NCI-H524 (cell line): Measurements from ENCODE around the gene PDIA3.
A peak's percentile ranks its signal among the peaks of the same experiment; 100 is the strongest.
"Not testable (repeated sequence)": the region's sequence is repeated elsewhere in the genome, so short reads cannot be mapped to it uniquely, and the experiment has no call there.

Experiments
- DNase-seq, 2 experiments: peaks; one replicate each; lab custom pipeline; 2025; lab: John Stamatoyannopoulos, UW

Gene PDIA3

GRCh38 chr15:43746245-43746902, at the start of gene PDIA3:
Gene PDIA3, plus strand, starts transcription at chr15:43746438. Its CDS starts 102 bp downstream, at chr15:43746540.
- DNase-seq = peak; percentile 70 to 91

- no peak for DNase-seq
Measured at GRCh38 chr15:43702174-43702573, 44.1 kb upstream of the PDIA3 start.

GRCh38 chr15:43702701-43703424, 43.4 kb upstream of the PDIA3 start:
- no peak for DNase-seq

- DNase-seq = not testable (repeated sequence)
Measured at GRCh38 chr15:43710431-43711131, 35.7 kb upstream of the PDIA3 start.

GRCh38 chr15:43723151-43723550, 23.1 kb upstream of the PDIA3 start:
- DNase-seq = no peak

GRCh38 chr15:43726306-43726705, 19.9 kb upstream of the PDIA3 start:
- not testable (repeated sequence) for DNase-seq

- not testable (repeated sequence) for DNase-seq
Measured at GRCh38 chr15:43728053-43728725, 18.0 kb upstream of the PDIA3 start.

GRCh38 chr15:43735416-43735815, 10.8 kb upstream of the PDIA3 start:
- no peak for DNase-seq

- DNase-seq = peak; percentile 11 to 59
Measured at GRCh38 chr15:43746903-43747309, 668 bp downstream of the PDIA3 start.

- no peak for DNase-seq
Measured at GRCh38 chr15:43748376-43748775, 2.1 kb downstream of the PDIA3 start.

GRCh38 chr15:43749690-43750345, 3.6 kb downstream of the PDIA3 start:
- no peak for DNase-seq

- DNase-seq = no peak
Measured at GRCh38 chr15:43751885-43752284, 5.6 kb downstream of the PDIA3 start.

- no peak for DNase-seq
Measured at GRCh38 chr15:43762824-43763223, 16.6 kb downstream of the PDIA3 start.

- no peak for DNase-seq
Measured at GRCh38 chr15:43763819-43764446, 17.7 kb downstream of the PDIA3 start.

GRCh38 chr15:43769584-43770228, 23.5 kb downstream of the PDIA3 start:
- peak; percentile 10 to 52 for DNase-seq

GRCh38 chr15:43771816-43772215, 25.6 kb downstream of the PDIA3 start:
- DNase-seq = no peak

- DNase-seq = no peak
Measured at GRCh38 chr15:43772624-43773023, 26.4 kb downstream of the PDIA3 start.

GRCh38 chr15:43774062-43774461, 27.8 kb downstream of the PDIA3 start:
- no peak for DNase-seq

- DNase-seq = peak; percentile 86 to 92
Measured at GRCh38 chr15:43775411-43775965, 29.2 kb downstream of the PDIA3 start.

GRCh38 chr15:43776101-43776717, 30.0 kb downstream of the PDIA3 start:
- DNase-seq = peak; percentile 44 to 64
